ENCODE measurements around the gene MBNL1.

MBNL1 gene

DNA sequence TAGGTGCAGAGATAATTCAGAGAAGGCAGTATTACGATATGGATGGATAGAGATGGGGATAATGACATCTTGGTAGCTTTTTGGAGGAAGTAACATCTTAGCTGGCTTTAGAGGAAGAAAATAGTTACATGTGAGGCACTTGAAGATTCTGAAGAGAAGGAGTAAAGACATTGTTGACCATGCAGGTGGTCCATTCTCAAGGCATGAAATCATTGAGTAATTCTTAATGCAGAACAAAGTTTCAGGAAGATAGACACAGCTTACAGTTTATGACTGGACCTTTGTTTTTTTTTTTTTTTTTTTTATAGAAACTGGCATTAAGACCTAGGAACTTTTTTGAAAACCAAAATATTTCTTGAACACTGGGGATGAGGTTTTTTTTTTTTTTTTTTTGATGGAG lies 28.2 kb downstream of the MBNL1 start:
- DNase-seq (ENCODE audit: low read depth, low spot score), result no peak

DNA sequence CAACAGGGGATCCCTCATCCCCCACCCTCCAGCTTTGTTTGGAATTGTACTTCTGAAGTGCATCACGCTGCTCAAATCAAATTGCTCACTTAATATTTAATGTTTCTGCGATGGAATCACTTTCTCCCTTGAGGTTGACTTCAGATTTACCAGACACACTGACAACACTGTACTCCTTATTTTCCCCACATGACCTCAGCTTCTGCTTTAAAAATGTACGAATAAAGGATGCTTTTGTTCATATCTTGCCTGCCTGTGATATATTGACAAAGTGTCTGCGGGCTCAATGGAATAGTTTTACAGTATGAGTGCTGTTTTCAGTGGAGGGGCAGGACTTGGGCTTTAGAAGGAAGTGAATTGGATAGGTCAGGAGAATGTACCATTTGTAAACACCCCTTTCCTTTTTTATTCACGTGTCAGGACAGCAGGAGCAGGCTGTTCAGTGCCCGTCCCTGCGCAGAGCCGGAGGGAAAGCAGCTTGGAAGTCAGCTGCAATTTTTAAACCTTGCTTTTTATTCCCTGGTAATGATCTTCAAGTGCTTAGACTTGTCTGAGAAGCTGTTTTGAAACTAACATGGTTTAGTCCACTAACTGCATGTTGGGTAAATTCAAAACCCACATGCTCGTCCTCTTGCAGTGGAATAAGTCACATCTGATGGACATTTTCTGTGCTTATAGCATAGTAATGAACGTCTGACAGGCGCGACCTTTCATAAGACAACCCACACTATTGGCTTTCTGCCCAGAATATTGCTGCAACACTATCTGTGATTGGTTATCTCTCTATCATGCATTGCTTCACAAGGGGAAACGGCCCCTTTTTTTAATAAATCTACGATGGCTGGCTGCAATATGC lies 29.9 kb downstream of the MBNL1 start:
- DNase-seq (ENCODE audit: low read depth, low spot score), result no peak

DNA sequence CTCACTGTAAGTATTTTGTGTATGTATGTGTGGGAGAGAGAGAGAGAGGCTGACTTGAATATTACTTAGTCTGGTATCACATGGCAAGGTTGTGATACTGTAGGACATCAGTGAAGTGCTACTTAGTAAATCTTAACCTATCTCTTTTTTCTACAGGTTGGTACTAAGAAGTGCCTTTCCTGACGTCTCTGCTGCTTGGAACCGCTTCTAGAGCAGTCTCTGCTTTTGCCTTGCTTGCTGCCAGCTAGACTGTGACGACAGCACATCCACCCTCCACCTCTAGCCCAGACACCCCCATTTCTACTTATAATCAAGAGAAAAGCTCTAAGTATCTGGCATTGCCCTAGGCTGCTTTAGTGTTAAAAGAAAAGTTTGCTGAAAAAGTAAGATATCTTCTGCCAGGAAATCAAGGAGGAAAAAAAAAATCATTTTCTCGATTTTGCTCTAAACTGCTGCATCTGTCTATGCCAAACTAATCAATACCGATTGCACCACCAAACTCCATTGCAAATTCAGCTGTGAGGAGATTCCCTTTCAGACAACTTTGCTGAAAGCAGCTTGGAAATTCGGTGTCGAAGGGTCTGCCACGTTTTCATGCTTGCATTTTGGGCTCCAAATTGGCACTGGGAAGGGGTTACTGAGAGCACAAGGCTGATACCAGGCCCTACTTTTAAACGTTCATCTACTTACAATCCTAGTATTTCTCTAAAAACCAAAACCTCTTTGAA lies 30.7 kb downstream of the MBNL1 start:
- DNase-seq (ENCODE audit: low read depth, low spot score), result no peak

DNA sequence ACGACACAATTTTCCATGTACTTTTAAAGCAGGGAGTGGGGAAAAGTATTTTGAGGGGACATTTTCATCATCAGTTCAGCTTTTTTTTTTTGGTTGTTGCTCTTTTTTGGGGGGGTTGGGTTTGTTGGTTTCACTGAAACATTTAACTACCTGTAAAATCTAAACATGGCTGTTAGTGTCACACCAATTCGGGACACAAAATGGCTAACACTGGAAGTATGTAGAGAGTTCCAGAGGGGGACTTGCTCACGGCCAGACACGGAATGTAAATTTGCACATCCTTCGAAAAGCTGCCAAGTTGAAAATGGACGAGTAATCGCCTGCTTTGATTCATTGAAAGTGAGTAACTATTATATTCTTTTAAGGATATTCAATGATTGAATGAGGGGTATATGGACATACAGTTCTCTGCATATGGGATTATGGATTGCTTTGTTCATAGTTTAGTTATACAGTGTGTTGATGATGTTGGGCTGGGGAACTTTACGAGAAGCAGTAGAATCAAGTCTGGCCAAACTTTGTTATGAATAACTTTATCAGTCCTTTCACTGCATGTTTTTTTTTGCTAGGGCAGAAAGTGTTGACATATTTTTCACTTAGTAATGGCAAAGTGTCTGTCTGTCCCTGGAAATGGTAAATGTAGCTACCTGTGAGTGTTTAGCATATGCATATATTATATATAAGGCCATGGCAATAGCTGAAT lies 31.5 kb downstream of the MBNL1 start:
- DNase-seq (ENCODE audit: low read depth, low spot score), result no peak

DNA sequence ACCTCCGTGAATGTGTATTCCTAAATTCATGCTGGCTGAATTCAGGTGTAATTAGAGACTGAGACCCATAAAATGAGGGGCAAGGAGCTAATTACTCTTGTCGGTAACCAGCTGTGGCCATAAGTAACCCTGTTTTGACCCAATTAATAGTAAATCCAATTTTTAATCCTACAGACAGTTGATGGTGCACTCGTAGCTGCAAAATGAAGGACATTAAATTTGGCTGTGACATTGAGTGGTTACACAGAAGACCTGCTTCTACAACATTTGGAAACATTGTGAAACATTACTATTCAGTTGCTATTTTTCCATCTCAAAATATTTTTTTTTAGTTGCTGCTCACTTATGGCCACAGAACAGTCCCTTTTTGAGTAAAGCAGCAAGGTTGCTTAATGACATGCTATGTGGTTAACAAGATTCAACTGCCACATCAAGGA lies 33.0 kb downstream of the MBNL1 start:
- no peak for DNase-seq (ENCODE audit: low read depth, low spot score)

DNA sequence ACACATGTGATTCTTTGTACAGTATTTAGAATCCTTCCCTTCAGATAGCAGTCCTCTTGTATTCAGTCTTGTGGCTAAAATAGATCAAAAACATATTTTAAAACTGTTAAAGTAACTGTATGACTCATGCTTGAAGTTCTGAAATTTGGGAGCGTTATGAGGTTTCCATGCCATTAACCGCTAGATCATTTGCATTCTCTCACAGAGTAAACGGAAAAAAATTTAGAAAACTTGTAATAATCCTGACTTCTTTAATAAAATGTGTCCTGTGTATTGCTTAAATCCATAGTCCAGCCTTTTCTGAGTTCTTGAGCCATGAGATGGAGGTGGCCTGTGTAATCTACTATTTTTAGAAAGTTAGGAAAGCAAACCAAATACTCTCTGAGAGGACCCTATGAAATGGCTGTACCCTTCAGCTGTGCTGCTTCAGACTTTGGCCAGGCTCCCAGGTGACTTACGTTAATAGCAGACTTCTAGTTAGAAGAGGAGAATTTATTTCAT lies 33.8 kb downstream of the MBNL1 start:
- no peak for DNase-seq (ENCODE audit: low read depth, low spot score)

DNA sequence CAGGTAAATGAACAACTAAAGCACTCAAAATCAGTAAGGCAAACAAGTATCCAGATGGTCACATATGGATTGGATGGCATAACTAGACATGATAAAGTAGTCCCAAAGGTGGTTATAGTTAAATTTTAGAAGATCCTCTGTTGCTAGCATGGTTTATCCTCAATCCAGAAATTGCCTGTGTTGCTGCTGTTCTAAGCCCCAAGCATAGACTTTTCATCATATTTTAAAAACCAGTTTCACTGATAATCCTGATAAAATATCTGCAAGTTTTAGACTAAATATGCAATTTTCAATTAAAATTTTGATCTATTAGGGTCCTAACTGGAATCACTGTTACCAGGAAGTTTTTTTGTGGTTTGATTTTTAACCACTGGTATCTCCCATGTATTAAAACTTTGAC lies 35.4 kb downstream of the MBNL1 start:
- no peak for DNase-seq (ENCODE audit: low read depth, low spot score)

DNA sequence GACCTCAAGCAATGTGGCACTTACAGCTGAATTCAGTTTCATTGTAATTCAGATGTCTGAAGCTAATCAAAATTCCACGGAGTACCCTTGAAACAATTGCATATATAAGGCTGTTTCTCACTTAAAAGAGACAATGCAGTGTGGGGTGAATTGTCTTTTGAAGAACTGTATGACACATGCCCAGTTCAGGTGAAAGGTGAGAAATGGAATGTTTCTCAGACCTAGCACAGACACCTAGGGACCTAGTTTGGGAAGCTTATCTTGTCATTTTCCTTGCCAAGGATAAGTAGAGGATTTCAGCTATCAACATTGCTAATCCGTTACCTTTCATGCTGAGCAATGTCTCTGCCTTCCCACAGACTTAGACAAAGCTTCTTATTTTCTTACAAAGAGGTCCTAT lies 36.3 kb downstream of the MBNL1 start:
- DNase-seq (ENCODE audit: low read depth, low spot score), result peak; percentile 20

DNA sequence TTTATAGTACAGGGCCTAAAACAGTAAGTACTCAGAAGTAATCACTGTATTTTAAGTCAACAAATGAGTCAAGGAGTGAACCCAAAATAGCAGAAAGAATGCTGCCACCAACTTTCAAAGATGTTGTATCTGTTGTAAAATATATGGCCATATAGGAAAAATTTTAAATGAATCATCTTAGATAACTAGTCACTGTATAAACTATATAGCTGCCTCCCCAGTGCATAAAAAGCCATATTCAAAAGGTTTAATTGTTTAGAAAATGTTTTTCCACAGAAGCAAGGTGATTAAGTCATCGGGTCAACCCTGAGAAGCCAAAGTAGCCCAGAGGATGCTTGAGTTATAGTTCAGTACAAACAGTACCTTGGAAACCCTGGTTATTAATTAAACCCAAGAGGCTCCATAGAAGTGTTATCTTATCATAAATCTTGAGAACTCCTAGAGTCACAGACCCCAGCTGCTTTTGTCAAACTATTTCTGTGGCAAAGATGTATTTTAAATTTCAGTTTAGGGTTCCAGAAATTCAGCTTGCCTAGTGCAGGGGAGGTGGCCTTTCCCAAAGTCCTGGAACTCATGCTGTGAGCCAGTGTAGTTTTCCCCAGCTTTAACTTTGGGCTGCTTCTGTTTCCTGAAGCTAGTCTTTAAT lies 39.2 kb downstream of the MBNL1 start:
- DNase-seq (ENCODE audit: low read depth, low spot score), result no peak

DNA sequence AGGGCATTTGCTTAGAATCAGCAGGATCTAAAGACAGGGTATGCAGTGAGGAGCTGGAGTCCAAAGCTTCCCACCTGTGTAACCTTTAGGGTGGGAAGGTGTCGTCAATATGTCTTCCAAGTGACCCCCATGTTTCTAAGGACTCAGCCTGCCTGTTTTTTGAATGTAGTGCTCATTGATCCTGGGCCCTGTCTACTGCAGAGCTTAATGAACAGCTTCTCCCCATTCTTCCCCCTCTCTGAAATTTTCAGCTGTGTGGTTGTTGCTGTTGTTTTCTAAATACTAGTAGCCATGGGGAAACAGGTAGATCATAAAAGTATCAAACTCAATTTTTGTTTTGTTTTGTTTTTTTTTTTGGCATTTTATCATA lies 39.7 kb downstream of the MBNL1 start:
- no peak for DNase-seq (ENCODE audit: low read depth, low spot score)

DNA sequence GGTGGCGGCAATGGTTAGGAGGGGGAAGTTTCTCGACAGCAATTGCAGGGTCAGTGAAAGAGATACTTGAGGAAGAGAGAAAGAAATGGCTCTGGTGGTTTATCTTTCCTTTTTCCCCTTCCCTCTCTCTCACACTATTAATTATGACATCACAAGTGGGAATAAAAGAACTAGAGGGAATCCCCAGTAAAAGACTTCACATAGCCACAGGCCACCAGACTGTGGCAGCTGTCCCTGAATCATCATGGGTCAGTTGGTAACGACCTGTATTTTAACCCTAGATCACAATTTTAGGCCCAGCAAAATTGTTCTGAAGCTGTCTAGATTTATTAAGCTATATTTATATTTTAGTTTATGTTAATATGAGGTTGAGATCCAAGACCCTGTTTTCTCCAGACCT lies 40.3 kb downstream of the MBNL1 start:
- no peak for DNase-seq (ENCODE audit: low read depth, low spot score)

DNA sequence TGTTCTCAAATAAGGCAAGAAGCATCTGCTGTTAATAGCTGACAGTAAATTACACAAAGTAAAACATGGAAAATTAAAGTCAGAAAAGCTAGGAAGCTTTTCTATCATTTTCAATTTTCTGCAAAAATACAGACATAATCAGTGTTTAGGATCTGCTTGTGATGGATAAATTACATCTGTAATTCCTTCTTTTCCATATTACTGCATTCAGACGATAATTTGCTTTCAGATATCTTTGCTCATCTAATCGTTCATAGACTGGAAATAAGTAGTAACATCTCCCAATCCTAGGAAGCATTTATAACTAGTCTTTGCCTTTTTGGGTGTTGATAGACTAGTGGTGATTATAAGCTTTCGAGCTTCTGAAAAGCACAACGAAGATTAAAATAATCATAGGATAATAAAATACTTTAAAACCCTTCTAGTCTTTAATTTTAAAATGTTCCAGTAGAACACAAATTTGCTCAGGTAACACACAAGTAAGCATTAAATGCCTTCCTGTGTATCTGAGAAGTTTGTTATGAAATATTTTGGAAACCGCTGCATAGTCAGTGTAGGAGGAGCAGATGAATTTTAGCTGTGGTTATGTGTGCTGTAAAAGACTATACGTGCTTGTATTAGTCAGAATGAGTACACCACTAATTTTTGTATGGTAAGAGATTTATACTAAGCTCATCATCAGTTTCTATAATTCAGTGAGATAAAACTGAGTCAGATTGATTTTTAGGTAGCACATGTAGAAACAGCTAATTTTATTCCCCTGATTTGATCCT lies 41.0 kb downstream of the MBNL1 start:
- no peak for DNase-seq (ENCODE audit: low read depth, low spot score)

DNA sequence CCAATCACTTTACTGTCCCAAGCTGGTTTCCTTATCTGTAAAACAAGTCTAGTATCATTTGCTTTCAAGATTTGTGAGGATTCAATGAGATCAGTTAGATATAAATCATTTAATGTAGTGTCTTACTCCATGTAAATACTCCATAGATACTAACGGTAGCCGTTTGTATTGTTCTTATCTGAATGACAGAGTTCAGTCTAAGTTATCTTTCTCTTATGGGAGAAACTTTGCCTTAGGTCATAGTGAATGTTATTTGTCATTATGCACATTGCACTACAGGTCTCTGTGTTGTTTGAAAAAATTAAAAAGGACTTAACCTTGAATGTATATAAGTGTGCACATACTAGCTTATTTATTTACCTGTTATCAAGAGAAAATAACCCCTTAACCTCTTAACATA lies 44.7 kb downstream of the MBNL1 start:
- DNase-seq (ENCODE audit: low read depth, low spot score), result no peak

DNA sequence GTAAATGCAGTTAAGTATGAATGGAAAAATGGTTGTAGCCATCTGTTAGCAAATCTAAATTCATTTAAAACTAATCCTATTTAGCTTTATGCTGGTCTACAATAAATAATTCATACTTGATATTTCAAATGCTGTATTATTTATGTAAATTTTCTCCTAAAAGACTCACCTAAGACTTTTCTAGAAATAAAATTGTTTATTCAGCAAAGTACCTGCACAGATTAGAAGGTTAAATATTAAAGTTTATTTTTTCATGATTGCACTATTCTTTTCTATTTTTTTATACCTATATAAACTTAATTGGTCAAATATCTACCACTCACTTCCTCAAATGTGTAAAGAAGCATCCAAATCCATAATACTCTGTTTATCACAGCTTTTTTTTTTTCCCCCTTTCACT lies 45.2 kb downstream of the MBNL1 start:
- DNase-seq (ENCODE audit: low read depth, low spot score), result no peak

DNA sequence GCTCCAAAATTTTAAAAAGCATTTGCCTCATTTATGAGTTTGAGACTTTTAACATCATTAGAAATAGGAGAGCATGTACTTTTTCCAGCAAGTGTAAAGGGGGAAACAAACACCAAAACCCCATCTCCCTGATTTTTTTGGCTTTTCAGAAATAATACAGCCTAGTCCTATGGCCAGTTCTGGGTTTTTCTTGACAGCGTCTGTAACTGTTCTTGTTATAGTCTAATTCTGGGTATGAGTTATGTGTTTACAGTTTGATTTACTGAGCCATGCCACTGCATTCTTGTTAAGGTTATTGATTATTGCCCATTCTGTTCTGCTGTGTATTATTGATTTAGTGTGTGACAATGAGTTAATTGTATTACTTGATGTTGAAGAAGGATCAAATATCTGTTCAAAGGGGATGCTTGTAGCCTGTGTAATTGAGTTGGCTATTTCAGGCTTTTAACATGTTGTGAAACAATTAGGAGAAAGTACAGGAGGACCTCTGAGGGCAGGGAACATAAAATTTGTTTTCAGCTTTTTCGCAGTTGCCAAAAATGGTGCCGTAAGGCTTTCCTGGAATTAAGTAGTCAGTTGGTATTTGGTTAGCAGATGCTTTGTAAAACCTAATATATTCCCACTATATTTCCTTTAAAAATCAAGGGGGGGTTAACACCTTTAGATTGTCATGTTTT lies 46.1 kb downstream of the MBNL1 start:
- no peak for DNase-seq (ENCODE audit: low read depth, low spot score)

DNA sequence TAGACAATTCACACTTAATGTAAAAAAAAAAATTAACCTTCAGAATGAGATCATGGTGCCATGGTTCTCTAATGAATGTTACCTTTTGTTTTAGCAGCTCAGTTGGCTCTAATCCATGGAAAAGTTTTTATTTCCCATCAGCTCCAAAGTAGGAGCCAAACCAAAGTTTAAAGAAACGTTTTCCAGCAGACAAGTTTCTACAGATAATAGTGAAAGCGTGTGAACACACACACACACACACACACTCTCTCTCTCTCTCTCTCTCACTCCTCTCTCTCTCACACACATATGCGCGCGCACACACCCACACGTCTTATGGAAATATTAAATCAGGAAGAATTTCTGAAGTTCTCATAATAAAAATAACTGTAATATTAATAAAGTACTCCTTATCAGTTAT lies 46.9 kb downstream of the MBNL1 start:
- DNase-seq (ENCODE audit: low read depth, low spot score), result no peak

DNA sequence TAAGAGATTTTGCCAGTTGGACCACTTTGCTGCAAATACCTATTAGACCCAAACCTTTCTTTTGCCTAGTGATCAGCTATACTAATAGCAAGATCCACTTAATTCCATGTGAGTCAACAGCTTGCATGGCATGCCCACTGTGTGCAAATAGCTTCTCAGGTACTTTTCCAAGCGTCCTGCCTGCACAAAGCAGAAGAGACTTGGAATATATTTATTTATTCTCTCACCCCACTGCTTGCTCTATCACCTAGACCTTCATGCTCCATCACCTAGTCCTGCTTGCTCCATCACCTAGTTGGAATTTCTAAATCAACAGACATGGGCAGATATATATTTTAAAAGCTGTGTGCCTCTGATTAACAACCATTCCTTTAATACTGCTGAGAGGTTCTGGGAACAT lies 47.6 kb downstream of the MBNL1 start:
- DNase-seq (ENCODE audit: low read depth, low spot score), result no peak

DNA sequence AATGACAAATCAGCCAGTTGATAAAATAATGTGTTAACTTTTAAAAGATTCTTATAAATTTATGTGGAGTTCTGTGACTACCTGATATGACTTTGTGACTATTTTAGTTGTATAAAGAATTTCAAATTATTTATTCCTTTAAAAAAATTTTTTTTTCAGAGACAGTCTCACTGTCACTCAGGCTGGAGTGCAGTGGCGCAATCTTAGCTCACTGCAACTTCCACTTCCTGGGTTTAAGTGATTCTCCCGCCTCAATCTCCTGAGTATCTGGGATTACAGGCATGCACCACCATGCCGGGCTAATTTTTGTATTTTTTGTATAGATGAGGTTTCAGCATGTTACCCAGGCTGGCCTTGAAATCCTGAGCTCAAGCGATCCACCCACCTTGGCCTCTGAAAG lies 48.5 kb downstream of the MBNL1 start:
- no peak for DNase-seq (ENCODE audit: low read depth, low spot score)

DNA sequence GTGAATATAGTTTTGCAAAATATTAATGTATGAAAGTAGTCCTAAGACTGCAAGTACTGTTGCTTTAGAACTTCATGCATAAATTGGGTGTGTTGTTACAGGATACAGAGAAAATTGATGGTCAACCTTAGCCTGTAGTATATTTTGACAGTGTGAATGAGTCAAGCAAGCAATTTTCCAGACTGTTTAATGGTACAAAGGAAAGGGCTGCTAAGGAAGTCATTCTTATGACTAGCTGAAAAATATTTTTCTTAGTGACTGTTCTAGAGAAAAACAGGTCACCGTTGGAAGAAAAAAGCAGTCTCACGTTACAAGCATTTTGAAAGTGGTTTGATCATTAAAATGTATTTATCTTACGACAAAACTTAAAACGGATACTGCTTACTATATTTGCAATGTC lies 49.2 kb downstream of the MBNL1 start:
- DNase-seq (ENCODE audit: low read depth, low spot score), result no peak

DNA sequence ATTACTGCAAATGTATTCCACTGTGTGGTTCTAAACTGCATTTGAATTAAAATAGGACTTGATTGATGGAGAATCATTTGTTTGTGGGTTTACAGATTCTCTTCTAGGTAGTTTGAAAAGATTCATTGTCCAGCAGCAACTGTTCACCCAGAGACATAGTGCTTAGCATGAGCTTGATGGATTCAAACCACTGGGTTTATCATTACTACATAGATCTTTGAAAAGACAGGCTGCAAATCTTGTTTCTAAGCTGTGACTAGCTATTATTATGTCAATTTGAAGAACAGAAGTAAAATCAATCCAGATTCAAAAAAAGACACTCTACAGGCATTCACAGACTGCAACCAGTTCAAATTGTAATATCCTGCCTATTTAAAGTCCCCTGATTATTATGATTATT lies 49.8 kb downstream of the MBNL1 start:
- no peak for DNase-seq (ENCODE audit: low read depth, low spot score)

DNA sequence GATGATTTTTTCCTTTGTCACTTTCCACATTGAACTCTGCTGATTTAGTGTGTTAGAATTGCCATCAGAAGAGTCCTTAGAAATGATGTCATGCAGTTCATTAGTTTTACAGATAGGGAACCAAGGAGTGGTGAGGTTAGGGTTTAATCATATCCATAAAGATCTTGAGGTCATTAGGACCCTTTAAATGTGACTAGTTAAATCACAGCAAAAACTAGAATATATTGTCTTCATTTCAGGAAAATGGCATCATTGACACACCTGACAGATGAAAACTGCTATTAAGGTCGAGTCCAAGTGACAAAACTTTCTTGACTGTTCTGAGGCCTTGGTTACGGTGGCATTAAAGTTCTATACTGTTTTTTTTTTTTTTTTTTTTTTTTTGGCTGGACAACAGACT lies 50.5 kb downstream of the MBNL1 start:
- no peak for DNase-seq (ENCODE audit: low read depth, low spot score)

All from iPS DF 19.7 (cell line).